Calu3 (cell line): ENCODE measurements around the gene HOXC4. TPM values are rescaled to one million over a fixed set of nuclear protein-coding genes. Genes with fewer than 3 reads are reported as not detected.

Experiments
- BruUV-seq: library from RNA; stranded (reverse); fragments of 400-500 nt; replicated peaks from 2 replicates; lab custom pipeline; 2021; lab: Mats Ljungman, UMichigan
- CTCF ChIA-PET: fragments of 300-600 bp; sonication (Branson Sonifier 250); formaldehyde crosslinking; loops from one replicate; lab custom pipeline; 2022; ENCODE audit warnings: antibody characterized with exemption; lab: Charles Lee
- DNase-seq: peaks from one replicate; pipeline ENCODE4 v3.0.0; 2022
- H3K27ac Mint-ChIP-seq: one replicate; pipeline ENCODE4 v1.8.0; 2022; ENCODE audit warnings: mixed read lengths; ENCODE audit not compliant: unreplicated experiment
- H3K27me3 Mint-ChIP-seq: one replicate; pipeline ENCODE4 v1.8.0; 2022; ENCODE audit warnings: mixed read lengths; ENCODE audit not compliant: unreplicated experiment
- H3K36me3 Mint-ChIP-seq: one replicate; pipeline ENCODE4 v1.8.0; 2022; ENCODE audit warnings: mild to moderate bottlenecking, moderate library complexity, mixed read lengths; ENCODE audit not compliant: insufficient read depth, unreplicated experiment
- H3K4me1 Mint-ChIP-seq: one replicate; pipeline ENCODE4 v1.8.0; 2022; ENCODE audit warnings: mild to moderate bottlenecking, low read depth, mixed read lengths; ENCODE audit not compliant: unreplicated experiment
- H3K4me3 Mint-ChIP-seq: one replicate; pipeline ENCODE4 v1.8.0; 2022; ENCODE audit warnings: mild to moderate bottlenecking, low read depth, moderate library complexity, mixed read lengths; ENCODE audit not compliant: unreplicated experiment
- H3K9me3 Mint-ChIP-seq: one replicate; pipeline ENCODE4 v1.8.0; 2022; ENCODE audit warnings: low read depth, mixed read lengths; ENCODE audit not compliant: unreplicated experiment
- CTCF ChIP-seq: fragments of 200-600 bp; IDR thresholded peaks from one replicate; pipeline ENCODE4 v1.8.0; 2022; ENCODE audit warnings: antibody characterized with exemption; ENCODE audit not compliant: unreplicated experiment
- intact Hi-C: fragments of 100-400 bp; cut with micrococcal nuclease; formaldehyde crosslinking; loops from one replicate; pipeline ENCODE4 v1.10.0; 2022; ENCODE audit not compliant: unreplicated experiment
- total RNA-seq: library from RNA; stranded (reverse); gene quantifications from 2 replicates; pipeline ENCODE4 v1.2.3, GENCODE V29; 2022

The HOXC4 gene
- total RNA-seq, 1 experiment from 2014 or later = 0.57 TPM

GRCh38 chr12:54046809-54047159 is 6.9 kb upstream of the HOXC4 start:
- no TSS peak for BruUV-seq
- intact Hi-C loops = no loop called here
- TF ChIP-seq CTCF = no peak
- Mint-ChIP-seq H3K4me1 (no peaks in the 10 kb centered on the region), H3K9me3 (no peaks in the 10 kb centered on the region), H3K4me3 (no peak overlapping the region), H3K27me3 (peaks cover 100% of the 10 kb centered on the region), H3K36me3 (no peaks in the 10 kb centered on the region), H3K27ac (no peak overlapping the region)
- CTCF ChIA-PET = no interaction called here
- DNase-seq = no peak

- Mint-ChIP-seq H3K36me3 (no peaks in the 10 kb centered on the region), H3K4me1 (no peaks in the 10 kb centered on the region), H3K27me3 (peaks cover 100% of the 10 kb centered on the region), H3K4me3 (no peak overlapping the region), H3K27ac (no peak overlapping the region), H3K9me3 (no peaks in the 10 kb centered on the region)
- intact Hi-C loops = no loop called here
- BruUV-seq = no TSS peak
- DNase-seq = no peak
- TF ChIP-seq CTCF = no peak
- CTCF ChIA-PET = interaction anchor here (1.1 kb wide), 1 partner anchor 91 kb away, joined by 3 read pairs; no protein-coding TSS in a partner anchor
Observed at GRCh38 chr12:54047160-54047963, 6.3 kb upstream of the HOXC4 start.

GRCh38 chr12:54047964-54048303 is 5.7 kb upstream of the HOXC4 start:
- no peaks in the 10 kb centered on the region for H3K9me3 Mint-ChIP-seq
- no peaks in the 10 kb centered on the region for H3K4me1 Mint-ChIP-seq
- CTCF ChIA-PET = interaction anchor here (1.1 kb wide), 1 partner anchor 91 kb away, joined by 3 read pairs; no protein-coding TSS in a partner anchor
- no peak overlapping the region for H3K27ac Mint-ChIP-seq
- no peak for DNase-seq
- intact Hi-C loops = no loop called here
- BruUV-seq = no TSS peak
- no peaks in the 10 kb centered on the region for H3K36me3 Mint-ChIP-seq
- H3K4me3 Mint-ChIP-seq = no peak overlapping the region
- H3K27me3 Mint-ChIP-seq = peaks cover 100% of the 10 kb centered on the region
- no peak for TF ChIP-seq CTCF

- BruUV-seq = no TSS peak
- CTCF ChIA-PET = interaction anchor here (1.1 kb wide), 1 partner anchor 90 kb away, joined by 3 read pairs; no protein-coding TSS in a partner anchor
- Mint-ChIP-seq H3K27ac (no peak overlapping the region), H3K9me3 (no peaks in the 10 kb centered on the region), H3K36me3 (peaks cover 3% of the 10 kb centered on the region), H3K4me3 (no peak overlapping the region), H3K4me1 (no peaks in the 10 kb centered on the region), H3K27me3 (peaks cover 99% of the 10 kb centered on the region)
- no peak for TF ChIP-seq CTCF
- no peak for DNase-seq
- intact Hi-C loops = no loop called here
Observed at GRCh38 chr12:54048406-54049093, 5.1 kb upstream of the HOXC4 start.
